Glutamatergic neuron (in vitro differentiated cells): Measurements from ENCODE around the gene EPC2. TPM values are rescaled to one million over a fixed set of nuclear protein-coding genes. Genes with fewer than 3 reads are reported as not detected.

Experiments
- DNase-seq: peaks from one replicate; pipeline ENCODE4 v3.0.0; 2022
- H3K27ac Mint-ChIP-seq: one replicate; pipeline ENCODE4 v1.8.0; 2020; ENCODE audit warnings: mild to moderate bottlenecking, mixed read lengths, inconsistent platforms; ENCODE audit not compliant: unreplicated experiment
- H3K27me3 Mint-ChIP-seq: one replicate; pipeline ENCODE4 v1.8.0; 2020; ENCODE audit warnings: mild to moderate bottlenecking, moderate library complexity, mixed read lengths, inconsistent platforms; ENCODE audit not compliant: unreplicated experiment
- H3K36me3 Mint-ChIP-seq: one replicate; pipeline ENCODE4 v1.8.0; 2020; ENCODE audit warnings: mild to moderate bottlenecking, mixed read lengths, inconsistent platforms; ENCODE audit not compliant: unreplicated experiment
- H3K4me1 Mint-ChIP-seq: one replicate; pipeline ENCODE4 v1.8.0; 2020; ENCODE audit warnings: mild to moderate bottlenecking, low read depth, mixed read lengths, inconsistent platforms; ENCODE audit not compliant: unreplicated experiment
- H3K4me3 Mint-ChIP-seq: one replicate; pipeline ENCODE4 v1.8.0; 2020; ENCODE audit warnings: mild to moderate bottlenecking, mixed read lengths, inconsistent platforms; ENCODE audit not compliant: unreplicated experiment
- H3K9me3 Mint-ChIP-seq: one replicate; pipeline ENCODE4 v1.8.0; 2020; ENCODE audit warnings: mild to moderate bottlenecking, moderate library complexity, mixed read lengths, inconsistent platforms; ENCODE audit not compliant: unreplicated experiment
- CTCF ChIP-seq: fragments of 200-600 bp; sonication (generic); IDR thresholded peaks from one replicate; pipeline ENCODE4 v1.5.0; 2021; ENCODE audit not compliant: partially characterized antibody, unreplicated experiment
- total RNA-seq: library from RNA; stranded (reverse); fragmentation: NEBNext Ultra II Directional; extraction: Animal tissue kit (Norgen Biotek cat#: 25700); gene quantifications from one replicate; pipeline ENCODE4 v1.2.1, GENCODE V29; 2021; ENCODE audit not compliant: unreplicated experiment

The EPC2 gene
- total RNA-seq, 1 donor from 2014 or later: 40.9 TPM

GRCh38 chr2:148640767-148641166 is 3.8 kb upstream of the EPC2 start:
- H3K27me3 Mint-ChIP-seq: peaks cover 8% of the 10 kb centered on the region
- DNase-seq: no peak
- peaks cover 6% of the 10 kb centered on the region for H3K4me1 Mint-ChIP-seq
- peaks cover 6% of the 10 kb centered on the region for H3K9me3 Mint-ChIP-seq
- H3K27ac Mint-ChIP-seq: no peak overlapping the region
- H3K4me3 Mint-ChIP-seq: no peak overlapping the region
- no peak for TF ChIP-seq CTCF
- no peaks in the 10 kb centered on the region for H3K36me3 Mint-ChIP-seq

- TF ChIP-seq CTCF: no peak
- peaks cover 10% of the 10 kb centered on the region for H3K9me3 Mint-ChIP-seq
- H3K27me3 Mint-ChIP-seq: peaks cover 10% of the 10 kb centered on the region
- peaks cover 10% of the 10 kb centered on the region for H3K4me1 Mint-ChIP-seq
- H3K27ac Mint-ChIP-seq: no peak overlapping the region
- no peak overlapping the region for H3K4me3 Mint-ChIP-seq
- DNase-seq: no peak
- no peaks in the 10 kb centered on the region for H3K36me3 Mint-ChIP-seq
Measured at GRCh38 chr2:148642112-148642744, 2.3 kb upstream of the EPC2 start.

- Mint-ChIP-seq H3K4me3 (peak overlapping the region; percentile 16), H3K36me3 (no peaks in the 10 kb centered on the region), H3K27ac (no peak overlapping the region), H3K4me1 (peaks cover 10% of the 10 kb centered on the region), H3K27me3 (peaks cover 10% of the 10 kb centered on the region), H3K9me3 (peaks cover 10% of the 10 kb centered on the region)
- no peak for DNase-seq
- TF ChIP-seq CTCF: no peak
Measured at GRCh38 chr2:148642891-148643416, 1.6 kb upstream of the EPC2 start.

GRCh38 chr2:148643421-148643820 is 1.1 kb upstream of the EPC2 start:
- Mint-ChIP-seq H3K4me1 (peaks cover 10% of the 10 kb centered on the region), H3K27me3 (peaks cover 10% of the 10 kb centered on the region), H3K36me3 (no peaks in the 10 kb centered on the region), H3K27ac (peak overlapping the region; percentile 93), H3K9me3 (peaks cover 10% of the 10 kb centered on the region), H3K4me3 (peak overlapping the region; percentile 98)
- no peak for TF ChIP-seq CTCF
- DNase-seq: no peak

- Mint-ChIP-seq H3K4me3 (peak overlapping the region; percentile 97), H3K9me3 (peaks cover 10% of the 10 kb centered on the region), H3K27ac (peak overlapping the region; percentile 98), H3K36me3 (no peaks in the 10 kb centered on the region), H3K4me1 (peaks cover 11% of the 10 kb centered on the region), H3K27me3 (peaks cover 10% of the 10 kb centered on the region)
- TF ChIP-seq CTCF: peak; percentile 26
- peak; percentile 93 for DNase-seq
Measured at GRCh38 chr2:148644883-148645538, 460 bp downstream of the EPC2 start.
